ENCODE results near the gene MKRN2OS.
"Not testable (repeated sequence)": the region's sequence is repeated elsewhere in the genome, so short reads cannot be mapped to it uniquely, and the experiment has no call there.

Gene MKRN2OS

GRCh38 chr3:12560505-12561190 lies 15.3 kb upstream of the MKRN2OS start:
- DNase-seq = no peak

DNA sequence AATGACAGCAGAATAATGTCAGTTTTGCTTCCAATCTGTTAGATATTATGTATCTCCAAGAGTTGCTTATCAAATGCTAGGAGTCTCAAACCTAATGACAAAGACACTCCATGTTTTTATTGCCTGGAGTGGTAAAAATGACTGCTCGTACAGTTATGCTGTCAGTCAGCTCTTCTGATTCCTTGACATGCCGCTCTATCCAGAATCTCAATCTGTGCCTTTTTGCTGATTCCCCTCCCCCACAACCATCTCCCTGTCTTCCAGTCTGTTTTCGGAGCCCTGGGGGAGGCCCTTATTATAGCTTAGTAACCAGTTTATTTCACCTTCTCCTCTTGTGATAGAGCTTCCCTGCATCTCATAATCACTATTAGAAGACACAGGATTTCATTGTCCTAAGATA lies 14.2 kb upstream of the MKRN2OS start:
- DNase-seq = no peak

- DNase-seq = no peak
Observed at GRCh38 chr3:12558706-12559105, 13.4 kb upstream of the MKRN2OS start.

- DNase-seq = no peak
Observed at GRCh38 chr3:12557473-12558100, 12.3 kb upstream of the MKRN2OS start.

DNA sequence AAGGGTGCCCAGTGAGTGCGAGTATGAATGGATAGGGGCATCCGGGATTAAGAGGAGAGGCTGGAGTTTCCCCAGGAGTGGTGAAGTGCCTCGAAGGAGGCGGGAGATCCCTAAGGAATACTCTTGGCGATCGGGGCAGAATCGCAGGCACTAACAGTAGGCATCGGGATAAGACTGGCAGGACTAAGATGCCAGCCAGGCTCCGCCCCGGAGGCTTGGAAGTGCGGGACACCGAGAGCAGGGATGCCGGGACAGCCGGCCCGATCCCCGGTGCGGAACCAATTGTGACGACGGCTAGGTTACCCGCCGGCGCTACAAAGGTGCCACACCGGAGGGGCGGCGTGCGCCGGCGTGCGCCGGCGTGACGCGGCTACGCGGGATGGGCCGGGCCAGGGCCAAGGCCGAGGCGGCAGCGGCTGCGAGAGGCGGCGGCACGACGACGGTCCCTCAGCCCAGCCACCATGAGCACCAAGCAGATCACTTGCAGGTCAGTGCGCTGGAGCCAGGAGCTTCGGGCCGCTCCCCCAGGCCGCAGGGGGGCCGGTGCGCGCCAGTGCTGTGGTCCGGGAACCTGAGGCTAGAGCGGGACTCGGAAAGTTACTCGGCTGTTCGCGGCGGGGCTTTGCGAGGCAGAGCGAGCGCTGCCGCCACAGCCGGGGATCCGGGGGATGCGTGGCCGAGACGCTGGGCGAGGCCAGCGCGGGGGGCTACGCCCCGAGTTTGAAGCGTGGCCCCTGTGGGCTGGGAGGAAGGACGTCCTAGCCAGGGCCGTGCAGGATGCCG lies 11.6 kb upstream of the MKRN2OS start, which contains the start of gene MKRN2:
MKRN2 (plus strand) TSS at position 398 of the 783 bp plus-strand sequence; CDS start at position 462, 64 bp downstream.
- DNase-seq = peak; percentile 68

- no peak for DNase-seq
Observed at GRCh38 chr3:12556314-12556689, 11.0 kb upstream of the MKRN2OS start.

- peak; percentile 54 for DNase-seq
Observed at GRCh38 chr3:12553921-12554391, 8.7 kb upstream of the MKRN2OS start.

- no peak for DNase-seq
Observed at GRCh38 chr3:12549971-12550760, 4.9 kb upstream of the MKRN2OS start.

- DNase-seq = no peak
Observed at GRCh38 chr3:12544652-12545472, 437 bp downstream of the MKRN2OS start.

DNA sequence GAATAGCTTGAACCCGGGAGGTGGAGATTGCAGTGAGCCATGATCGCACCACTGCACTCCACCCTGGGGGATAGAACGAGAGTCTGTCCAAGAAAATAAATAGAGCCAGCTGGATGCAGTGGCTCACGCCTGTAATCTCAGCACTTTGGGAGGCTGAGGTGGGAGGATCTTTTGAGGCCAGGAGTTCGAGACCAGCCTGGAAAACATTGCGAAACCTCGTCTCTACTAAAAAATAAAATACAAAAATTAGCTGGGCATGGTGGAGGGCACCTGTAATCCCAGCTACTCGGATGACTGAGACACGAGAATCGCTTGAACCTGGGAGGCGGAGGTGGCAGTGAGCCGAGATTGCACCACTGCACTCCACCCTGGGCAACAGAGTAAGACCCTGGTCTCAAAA lies 1.8 kb downstream of the MKRN2OS start:
- DNase-seq = not testable (repeated sequence)

DNA sequence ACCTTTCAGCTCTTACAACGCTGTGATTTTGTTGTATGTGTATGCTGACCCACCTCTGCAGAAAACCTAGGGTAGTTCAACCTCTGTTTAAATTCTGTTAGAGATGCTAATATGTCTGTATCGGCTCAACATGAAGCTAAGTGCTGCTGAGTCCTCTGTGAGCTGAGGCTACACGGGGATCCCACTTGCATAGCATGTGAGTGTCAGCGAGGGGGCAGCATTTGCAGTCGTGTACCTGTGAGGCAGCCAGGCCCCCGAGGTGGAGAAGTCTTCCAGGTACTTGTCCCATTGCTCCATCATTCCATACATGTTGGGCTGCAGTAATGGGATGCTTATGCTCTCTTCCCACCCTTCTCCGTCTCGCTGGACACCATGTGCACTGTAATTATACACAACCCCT lies 3.7 kb downstream of the MKRN2OS start:
- no peak for DNase-seq

DNA sequence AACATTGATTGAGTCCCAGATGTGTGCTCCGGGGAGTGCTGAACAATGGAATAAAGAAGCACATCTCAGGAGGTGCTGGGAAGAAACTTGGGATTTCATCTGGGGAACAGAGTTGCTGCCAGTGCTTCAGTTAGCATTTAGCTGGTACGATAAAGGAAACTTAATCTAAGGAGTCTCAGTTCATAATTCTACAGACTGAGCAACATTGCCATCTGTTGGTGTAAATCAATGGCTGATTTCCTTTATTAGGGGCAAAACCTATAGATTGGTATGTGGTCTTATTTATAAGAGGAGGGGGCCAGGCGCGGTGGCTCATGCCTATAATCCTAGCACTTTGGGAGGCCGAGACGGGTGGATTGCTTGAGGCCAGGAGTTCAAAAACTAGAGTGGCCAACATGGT lies 8.9 kb downstream of the MKRN2OS start:
- DNase-seq = no peak

DNA sequence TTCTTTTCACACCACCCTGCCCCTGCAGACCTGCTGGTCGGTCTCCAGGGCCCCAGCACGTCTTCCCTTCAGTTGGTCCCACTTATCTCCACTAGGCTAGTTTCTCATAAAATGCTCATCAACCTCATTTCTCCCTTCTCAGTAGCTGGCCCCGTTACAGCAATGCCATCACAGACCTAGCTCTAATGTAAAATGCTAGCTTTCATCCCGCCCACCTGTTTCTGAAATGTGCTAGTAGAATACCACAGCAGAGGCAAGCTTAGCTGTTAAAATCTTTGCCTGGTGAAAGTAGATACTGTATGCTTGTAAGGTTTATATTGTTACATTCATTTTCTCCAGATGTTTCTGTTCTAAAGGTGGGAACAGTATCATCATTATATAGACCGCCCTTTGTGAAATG lies 13.1 kb downstream of the MKRN2OS start:
- DNase-seq = no peak

DNA sequence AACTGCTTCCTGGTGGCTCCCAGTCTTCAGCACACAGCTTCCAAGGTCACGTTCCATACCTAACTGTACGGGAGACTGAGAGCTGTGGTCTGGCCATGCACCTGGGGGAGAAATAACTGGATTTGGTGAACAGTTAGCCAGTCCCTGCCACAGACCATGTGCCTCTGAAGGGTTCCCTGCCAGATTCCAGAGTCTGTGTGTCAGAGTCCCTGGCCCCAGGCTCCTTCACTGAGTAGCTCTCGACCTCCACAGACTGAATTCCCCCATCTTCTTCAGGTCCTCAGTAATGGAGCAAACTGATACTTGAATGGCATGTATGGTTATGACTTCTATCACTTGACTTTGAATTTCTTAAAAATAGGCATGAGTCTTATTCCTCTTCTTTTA lies 17.5 kb downstream of the MKRN2OS start:
- DNase-seq = no peak

DNA sequence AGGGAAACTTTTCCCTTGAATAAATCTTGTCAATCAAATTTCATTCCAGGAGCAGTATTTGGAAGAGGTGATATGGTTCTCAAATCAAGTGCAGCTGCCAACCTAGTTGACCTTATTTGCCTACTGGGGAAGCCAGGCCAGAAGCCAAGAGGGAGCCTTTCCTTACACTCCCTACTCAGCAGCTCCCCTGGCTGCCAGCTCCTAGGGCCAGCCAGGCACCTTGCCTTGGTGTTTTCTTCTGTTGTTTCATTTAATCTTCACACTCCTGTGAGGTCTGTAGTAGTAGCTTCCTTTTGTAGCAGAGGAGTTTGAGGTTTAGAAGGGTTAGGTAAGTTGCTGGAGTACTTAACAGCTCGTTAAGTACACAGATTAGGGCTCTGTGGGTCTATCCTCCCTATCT lies 22.6 kb downstream of the MKRN2OS start:
- DNase-seq = no peak

DNA sequence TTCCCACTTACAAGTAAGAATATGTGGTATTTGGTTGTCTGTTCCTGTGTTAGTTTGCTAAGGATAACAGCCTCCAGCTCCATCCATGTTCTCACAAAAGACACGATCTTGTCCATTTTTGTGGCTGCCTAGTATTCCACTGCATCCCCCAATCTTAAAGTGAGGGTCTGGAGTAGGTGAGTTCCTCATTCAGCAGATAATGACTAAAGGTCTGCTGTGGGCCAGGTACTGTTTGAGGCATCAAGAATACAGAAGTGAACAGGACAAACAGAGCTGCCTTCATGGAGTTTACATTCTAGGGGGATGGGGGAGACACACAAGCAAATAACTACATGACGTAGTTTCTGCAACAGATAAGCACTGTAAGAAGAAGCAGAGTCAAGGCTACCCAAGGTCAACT lies 24.3 kb downstream of the MKRN2OS start:
- no peak for DNase-seq

GRCh38 chr3:12518261-12519028 lies 26.9 kb downstream of the MKRN2OS start:
- no peak for DNase-seq

DNA sequence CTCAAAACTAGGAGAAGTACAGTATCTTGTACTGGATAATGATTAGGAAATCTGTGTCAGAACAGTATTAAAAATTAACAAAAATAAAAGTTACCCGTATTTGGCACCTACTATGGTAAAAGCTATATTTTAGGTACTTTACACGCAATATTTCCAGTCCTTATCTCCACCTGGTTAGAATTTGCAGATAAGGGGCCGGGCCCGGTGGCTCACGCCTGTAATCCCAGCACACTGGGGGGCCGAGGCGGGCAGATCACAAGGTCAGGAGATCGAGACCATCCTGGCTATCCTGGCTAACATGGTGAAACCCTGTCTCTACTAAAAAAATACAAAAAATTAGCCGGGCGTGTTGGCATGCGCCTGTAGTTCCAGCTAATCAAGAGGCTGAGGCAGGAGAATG lies 28.4 kb downstream of the MKRN2OS start:
- no peak for DNase-seq

DNA sequence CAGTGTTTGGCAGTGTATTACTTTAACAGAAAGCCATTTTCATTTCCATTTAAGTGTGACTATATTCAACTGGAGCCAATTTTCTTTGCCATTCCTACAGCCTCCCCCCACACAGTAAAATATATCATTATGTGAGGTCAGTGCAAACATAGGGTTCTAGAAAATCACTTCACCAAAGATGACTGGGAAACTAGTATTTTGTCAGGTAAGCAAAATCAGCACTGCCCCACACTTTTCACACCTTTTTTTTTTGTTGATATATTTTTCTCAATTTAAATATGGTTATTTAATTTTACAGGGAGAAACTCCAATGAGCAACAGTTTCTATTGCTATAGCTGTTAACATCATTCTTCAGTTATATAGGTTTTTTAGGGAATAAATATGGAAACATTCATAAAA lies 29.7 kb downstream of the MKRN2OS start:
- no peak for DNase-seq

- no peak for DNase-seq
Observed at GRCh38 chr3:12513694-12514446, 31.4 kb downstream of the MKRN2OS start.
